Kidney (tissue), 14 donors: ENCODE data around the gene ALDOC. TPM values are rescaled to one million over a fixed set of nuclear protein-coding genes. Genes with fewer than 3 reads are reported as not detected.

ENCODE experiments used
- DNase-seq, 5 donors: peaks; one replicate each; pipeline ENCODE4 v3.0.0-alpha.2; 2013 to 2020
- FAIRE-seq: peaks from 2 replicates; lab custom pipeline; 2012; peaks lifted over from hg19 to GRCh38; lab: Jason Lieb, UNC
- H3K27ac ChIP-seq, 2 donors: one replicate each; pipeline ENCODE4 v1.7.0; 2013; ENCODE audit warnings: low read depth in 2 of 2, low read length in 2 of 2, inconsistent platforms in 1 of 2
- H3K27me3 ChIP-seq: one replicate; pipeline ENCODE4 v1.7.1; 2013; ENCODE audit warnings: low read length, inconsistent platforms; ENCODE audit not compliant: control insufficient read depth, insufficient read depth
- H3K36me3 ChIP-seq, 3 donors: one replicate each; pipeline versions ENCODE4 v1.7.0 to v1.7.1; 2013; ENCODE audit warnings: low read length in 3 of 3, control low read depth in 1 of 3, inconsistent platforms in 1 of 3; ENCODE audit not compliant: insufficient read depth in 3 of 3, control insufficient read depth in 2 of 3
- H3K4me1 ChIP-seq, 3 donors: one replicate each; pipeline versions ENCODE4 v1.7.0 to v1.7.1; 2013; ENCODE audit warnings: low read length in 3 of 3, inconsistent platforms in 1 of 3, low read depth in 1 of 3; ENCODE audit not compliant: control insufficient read depth in 2 of 3, insufficient read depth in 2 of 3
- H3K4me3 ChIP-seq, 3 donors: one replicate each; pipeline versions ENCODE4 v1.7.0 to v1.8.1; 2013; ENCODE audit warnings: low read length in 3 of 3, control low read depth in 1 of 3, inconsistent platforms in 1 of 3
- H3K9ac ChIP-seq, 3 donors: one replicate each; pipeline versions ENCODE4 v1.7.0 to v1.7.1; 2013; ENCODE audit warnings: low read length in 3 of 3, control low read depth in 1 of 3, inconsistent platforms in 1 of 3
- H3K9me3 ChIP-seq, 3 donors: one replicate each; pipeline versions ENCODE4 v1.7.0 to v1.7.1; 2013; ENCODE audit warnings: low read length in 3 of 3, control low read depth in 1 of 3, inconsistent platforms in 1 of 3; ENCODE audit not compliant: control insufficient read depth in 2 of 3, insufficient read depth in 1 of 3
- CTCF ChIP-seq: IDR thresholded peaks from 3 replicates; pipeline ENCODE4 v1.5.1; 2012; ENCODE audit warnings: mild to moderate bottlenecking, moderate library complexity, borderline replicate concordance; ENCODE audit not compliant: insufficient read depth; ENCODE audit errors: extremely low read depth
- intact Hi-C: fragments of 100-400 bp; cut with DNase I; formaldehyde crosslinking; loops from one replicate; pipeline ENCODE4 v1.11.1; 2022
- polyA plus RNA-seq: library from polyadenylated mRNA; stranded (reverse); fragments of 350-450 nt; fragmentation: Illumina TruSeq; extraction: RNeasy Lipid Tissue Mini Kit (QIAGEN cat#74804); gene quantifications from one replicate; pipeline ENCODE4 v1.2.3, GENCODE V29; 2014; ENCODE audit warnings: low read depth, low replicate concordance; ENCODE audit not compliant: insufficient read depth
- total RNA-seq: library from RNA; stranded (reverse); fragmentation: NEBNext Ultra II Directional; extraction: Animal tissue kit (Norgen Biotek cat#: 25700); gene quantifications from one replicate; pipeline ENCODE4 v1.2.1, GENCODE V29; 2021
- donor health status: control.
- donor health status: control.
- donor health status: control.
- donor health status: control.
- donor health status: control.
- donor health status: DM: yes; HTN: yes; CAD: no.
- donor health status: Normal renal cell carcinoma (clear cell type).

ALDOC gene
- total and polyA plus RNA-seq, 2 donors from 2014 or later: 7.1 to 21.9 TPM

DNA sequence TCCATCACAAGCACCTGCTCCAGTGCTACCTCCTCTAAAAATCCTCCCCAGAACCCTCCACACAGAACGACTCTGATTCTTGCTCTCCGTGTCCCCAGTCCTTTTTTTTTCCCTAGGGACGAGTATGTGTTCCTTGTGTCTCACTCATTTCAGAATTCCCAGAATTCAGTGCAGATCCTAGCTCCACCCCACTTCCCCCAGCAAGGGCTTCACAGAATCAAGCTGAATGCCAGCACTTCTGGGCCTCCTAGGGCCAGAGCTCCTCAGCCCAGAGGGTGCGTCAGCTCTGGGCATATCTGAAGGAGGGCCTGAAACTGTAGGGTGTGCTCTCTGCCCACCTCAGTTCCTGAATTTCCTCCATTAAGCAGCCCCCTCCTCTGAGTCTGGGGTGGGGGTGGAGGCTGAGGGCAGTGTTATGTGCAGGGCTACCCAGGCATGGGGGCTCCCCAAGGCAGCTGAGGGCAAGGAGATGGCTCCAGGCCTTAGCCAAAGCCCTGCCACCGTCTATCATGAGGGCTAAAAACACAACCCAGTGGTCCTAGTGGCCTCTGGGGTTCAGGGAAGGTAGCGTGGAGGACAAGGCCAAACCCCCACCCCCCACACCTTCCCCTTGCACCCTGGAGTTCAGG, 30.8 kb downstream of the ALDOC start:
- DNase-seq (peak in 1 of 5 donors; percentile 41), FAIRE-seq (no peak)
- H3K9ac ChIP-seq: no peak overlapping the region
- no peaks in the 10 kb centered on the region for H3K36me3 ChIP-seq
- no peak overlapping the region for H3K27ac ChIP-seq
- H3K4me3 ChIP-seq: no peak overlapping the region
- no peaks in the 10 kb centered on the region for H3K27me3 ChIP-seq
- H3K9me3 ChIP-seq: no peaks in the 10 kb centered on the region
- TF ChIP-seq CTCF: no peak
- H3K4me1 ChIP-seq: peaks cover 0 to 3% (median 0%) of the 10 kb centered on the region in 3 donors
- intact Hi-C loops: no loop called here

DNA sequence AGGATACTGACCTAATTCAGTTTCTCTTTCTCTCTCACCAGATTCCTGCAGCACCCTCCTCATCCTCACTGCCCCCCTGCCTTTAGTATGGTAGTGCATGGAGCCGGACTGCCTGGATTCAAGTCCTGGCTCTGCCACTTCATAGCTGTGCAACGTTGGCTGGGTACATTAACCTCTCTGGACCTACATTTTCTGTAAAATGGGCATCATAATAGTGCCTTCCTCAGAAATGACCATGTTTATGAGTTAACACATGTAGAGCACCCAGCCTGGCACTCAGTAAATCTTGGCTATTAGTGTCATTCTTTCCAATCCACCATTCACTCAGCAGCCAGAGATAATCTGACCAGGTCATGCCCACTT, 31.6 kb downstream of the ALDOC start:
- H3K27me3 ChIP-seq: no peaks in the 10 kb centered on the region
- no peaks in the 10 kb centered on the region for H3K4me1 ChIP-seq
- TF ChIP-seq CTCF: no peak
- H3K36me3 ChIP-seq: no peaks in the 10 kb centered on the region
- H3K9ac ChIP-seq: no peak overlapping the region
- intact Hi-C loops: no loop called here
- FAIRE-seq (no peak), DNase-seq (peak in 1 of 5 donors; percentile 2)
- H3K27ac ChIP-seq: no peak overlapping the region
- H3K9me3 ChIP-seq: no peaks in the 10 kb centered on the region
- H3K4me3 ChIP-seq: no peak overlapping the region

DNA sequence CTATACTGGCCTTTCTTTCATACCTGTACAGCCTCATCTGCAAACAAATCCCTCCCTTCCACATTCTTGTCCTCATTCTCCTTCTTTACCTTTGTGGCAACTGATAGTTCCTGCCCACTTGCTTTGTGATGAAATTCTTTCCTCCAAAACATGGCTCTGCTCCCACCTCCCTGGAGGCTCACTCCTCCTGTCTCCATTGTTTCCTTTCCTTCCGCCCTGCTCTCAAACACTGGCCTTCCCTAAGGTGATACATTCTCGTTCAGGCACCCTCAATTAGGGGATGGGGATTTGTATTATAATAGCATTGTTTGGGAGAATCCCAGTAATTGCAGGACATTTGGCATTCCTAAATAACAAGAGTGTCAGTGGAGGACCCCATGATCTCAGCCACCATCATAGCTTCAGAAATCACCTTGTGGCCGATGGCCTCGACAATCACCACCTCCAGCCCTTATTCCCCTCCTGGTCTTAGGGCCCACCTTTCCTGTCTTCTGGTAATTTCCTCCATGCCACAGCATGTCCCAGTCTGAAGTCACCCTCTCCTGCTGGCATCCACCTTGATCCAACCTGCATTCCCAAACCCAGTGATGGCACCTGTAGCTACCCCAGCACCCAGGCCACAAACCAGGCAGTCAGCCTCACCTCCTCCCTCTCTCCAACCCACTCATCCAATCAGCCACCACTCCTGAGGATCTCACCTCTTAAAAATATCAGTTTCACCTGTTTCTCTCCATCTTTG, 32.1 kb downstream of the ALDOC start:
- intact Hi-C loops: no loop called here
- Histone ChIP-seq H3K4me1 (no peaks in the 10 kb centered on the region), H3K9me3 (no peaks in the 10 kb centered on the region), H3K27ac (no peak overlapping the region), H3K4me3 (no peak overlapping the region), H3K27me3 (no peaks in the 10 kb centered on the region), H3K36me3 (no peaks in the 10 kb centered on the region), H3K9ac (no peak overlapping the region)
- FAIRE-seq (no peak), DNase-seq (peak in 1 of 5 donors; percentile 17)
- no peak for TF ChIP-seq CTCF
